IMR-90 (cell line): Measurements from ENCODE around the gene ZFHX3. TPM values are rescaled to one million over a fixed set of nuclear protein-coding genes. Genes with fewer than 3 reads are reported as not detected.

Experiments
- ATAC-seq: fragments of 200-7000 bp; cut with Tn5 transposase; 2 replicates; pipeline ENCODE4 v1.9.1; 2020; ENCODE audit warnings: low read depth, mild to moderate bottlenecking, moderate library complexity
- BruUV-seq: library from RNA; stranded (reverse); fragments of 400-500 nt; replicated peaks from 2 replicates; lab custom pipeline; 2021; lab: Mats Ljungman, UMichigan
- CTCF ChIA-PET: fragments of 300-600 bp; formaldehyde crosslinking; extraction: SDS; loops from one replicate; lab custom pipeline; 2021; ENCODE audit warnings: antibody characterized with exemption; lab: Yijun Ruan, JAX
- POLR2A ChIA-PET: fragments of 300-600 bp; sonication (Branson Sonifier 250); formaldehyde crosslinking; loops from one replicate; lab custom pipeline; 2022; ENCODE audit warnings: antibody characterized with exemption; ENCODE audit not compliant: unreplicated experiment; lab: Charles Lee
- DNase-seq: peaks from one replicate; pipeline ENCODE4 v3.0.0; 2013
- H2AFZ ChIP-seq: replicated peaks from 2 replicates; pipeline ENCODE3; 2013; ENCODE audit warnings: low read length, mild to moderate bottlenecking; ENCODE audit not compliant: poor library complexity
- H2AK5ac ChIP-seq: 2 replicates; pipeline ENCODE4 v1.6.1; 2013; ENCODE audit warnings: low read depth, low read length, inconsistent platforms
- H2AK9ac ChIP-seq: replicated peaks from 2 replicates; pipeline ENCODE3; 2013; ENCODE audit warnings: mild to moderate bottlenecking, low read depth, low read length, moderate library complexity; ENCODE audit not compliant: poor library complexity
- H2BK120ac ChIP-seq: 2 replicates; pipeline ENCODE4 v1.6.1; 2013; ENCODE audit warnings: low read depth, low read length, inconsistent platforms
- H2BK15ac ChIP-seq: 3 replicates; pipeline ENCODE4 v1.6.1; 2013; ENCODE audit warnings: low read depth, low read length, inconsistent platforms
- H2BK20ac ChIP-seq: 2 replicates; pipeline ENCODE4 v1.6.1; 2013; ENCODE audit warnings: low read depth, mild to moderate bottlenecking, inconsistent platforms, low read length, moderate library complexity
- H2BK5ac ChIP-seq: 2 replicates; pipeline ENCODE4 v1.6.1; 2013; ENCODE audit warnings: mild to moderate bottlenecking, low read depth, low read length, inconsistent platforms; ENCODE audit not compliant: poor library complexity, severe bottlenecking
- H3K14ac ChIP-seq: replicated peaks from 2 replicates; pipeline ENCODE4 v1.6.1; 2013; ENCODE audit warnings: low read depth, low read length, inconsistent platforms
- H3K18ac ChIP-seq: 2 replicates; pipeline ENCODE4 v1.6.1; 2013; ENCODE audit warnings: low read depth, low read length, control low read depth
- H3K23ac ChIP-seq: 2 replicates; pipeline ENCODE4 v1.6.1; 2013; ENCODE audit warnings: low read depth, low read length, inconsistent platforms
- H3K27ac ChIP-seq: 2 replicates; pipeline ENCODE4 v1.5.1; 2013; ENCODE audit warnings: mild to moderate bottlenecking, control low read depth, low read length; ENCODE audit not compliant: insufficient read depth
- H3K27me3 ChIP-seq: 2 replicates; pipeline ENCODE4 v1.6.1; 2013; ENCODE audit warnings: low read length; ENCODE audit not compliant: control insufficient read depth, insufficient read depth
- H3K36me3 ChIP-seq: 2 replicates; pipeline ENCODE4 v1.6.1; 2013; ENCODE audit warnings: low read length, mixed read lengths; ENCODE audit not compliant: control insufficient read depth, insufficient read depth
- H3K4ac ChIP-seq: 2 replicates; pipeline ENCODE4 v1.6.1; 2013; ENCODE audit warnings: low read depth, low read length, inconsistent platforms
- H3K4me1 ChIP-seq: 2 replicates; pipeline ENCODE4 v1.6.1; 2013; ENCODE audit warnings: low read length, mixed read lengths; ENCODE audit not compliant: control insufficient read depth, insufficient read depth
- H3K4me2 ChIP-seq: 2 replicates; pipeline ENCODE4 v1.6.1; 2013; ENCODE audit warnings: low read depth, mild to moderate bottlenecking, control low read depth, low read length, moderate library complexity
- H3K4me3 ChIP-seq: 2 replicates; pipeline ENCODE4 v1.5.1; 2013; ENCODE audit warnings: low read depth, mild to moderate bottlenecking, control low read depth, low read length, moderate library complexity; ENCODE audit not compliant: insufficient read depth
- H3K56ac ChIP-seq: 2 replicates; pipeline ENCODE4 v1.6.1; 2013; ENCODE audit warnings: low read length, inconsistent platforms; ENCODE audit not compliant: insufficient read depth; ENCODE audit errors: extremely low read depth
- H3K79me1 ChIP-seq, 2 experiments: 2 replicates each; pipeline ENCODE4 v1.6.1; 2013; ENCODE audit warnings: low read length in 2 of 2, inconsistent platforms in 1 of 2, low read depth in 1 of 2
- H3K9ac ChIP-seq: 2 replicates; pipeline ENCODE4 v1.6.1; 2013; ENCODE audit warnings: low read depth, low read length, control low read depth
- H3K9me1 ChIP-seq: 2 replicates; pipeline ENCODE4 v1.6.1; 2013; ENCODE audit warnings: low read length, inconsistent platforms; ENCODE audit not compliant: insufficient read depth
- H3K9me3 ChIP-seq: 2 replicates; pipeline ENCODE4 v1.6.1; 2013; ENCODE audit warnings: low read length; ENCODE audit not compliant: control insufficient read depth, insufficient read depth
- H4K20me1 ChIP-seq: 2 replicates; pipeline ENCODE4 v1.6.1; 2013; ENCODE audit warnings: low read length, inconsistent platforms; ENCODE audit not compliant: insufficient read depth
- H4K5ac ChIP-seq: 2 replicates; pipeline ENCODE4 v1.6.1; 2013; ENCODE audit warnings: mild to moderate bottlenecking, low read depth, low read length, control low read depth
- H4K8ac ChIP-seq, 2 experiments: 2 replicates each; pipeline ENCODE4 v1.6.1; 2013; ENCODE audit warnings: low read depth in 2 of 2, low read length in 2 of 2, control low read depth in 1 of 2, inconsistent platforms in 1 of 2
- H4K91ac ChIP-seq: 2 replicates; pipeline ENCODE4 v1.6.1; 2013; ENCODE audit warnings: low read depth, low read length, inconsistent platforms; ENCODE audit not compliant: insufficient read depth
- BHLHE40 ChIP-seq: fragments of 150-350 bp; IDR thresholded peaks from 2 replicates; pipeline ENCODE4 v1.6.1; 2016; ENCODE audit warnings: mild to moderate bottlenecking, low read depth, low read length
- CEBPB ChIP-seq: IDR thresholded peaks from 2 replicates; pipeline ENCODE4 v1.6.1; 2012; ENCODE audit warnings: low read depth, low read length, improper control_type of control experiment
- MXI1 ChIP-seq: IDR thresholded peaks from 2 replicates; pipeline ENCODE4 v1.6.1; 2012; ENCODE audit warnings: low read depth, mild to moderate bottlenecking, low read length, moderate library complexity, borderline replicate concordance
- RAD21 ChIP-seq: IDR thresholded peaks from 2 replicates; pipeline ENCODE4 v1.6.1; 2012; ENCODE audit warnings: low read length, improper control_type of control experiment
- WGBS, 2 experiments: methylation state at CpG; one replicate each; pipeline versions ENCODE4 v1.1.5 to v1.1.7; 2013; ENCODE audit warnings: missing lambda C conversion rate in 2 of 2; ENCODE audit not compliant: insufficient read length in 1 of 2; ENCODE audit errors: extremely low coverage in 2 of 2; 5-methylcytosine and 5-hydroxymethylcytosine counted together
- dilution Hi-C: fragments of 300-500 bp; cut with HindIII; formaldehyde crosslinking; loops from one replicate; pipeline ENCODE4 v1.14.3; 2018; ENCODE audit warnings: low sequenced_read_pairs; ENCODE audit not compliant: unreplicated experiment
- in situ Hi-C: fragments of 300-500 bp; cut with MboI; formaldehyde crosslinking; loops from 3 replicates; pipeline ENCODE4 v1.14.3; 2019; ENCODE audit warnings: low sequenced_read_pairs, inconsistent platforms, mixed read lengths
- intact Hi-C: fragments of 100-400 bp; cut with micrococcal nuclease; formaldehyde crosslinking; loops from 2 replicates; pipeline ENCODE4 v1.10.0; 2022
- polyA plus RNA-seq, 3 experiments: library from polyadenylated mRNA; depleted of rRNA; stranded (reverse); fragments of >200 nt; gene quantifications; 2 replicates each; pipeline ENCODE4 v1.2.3, GENCODE V29; 2012; ENCODE audit warnings: low replicate concordance in 1 of 3
- total RNA-seq: library from RNA; depleted of rRNA; stranded (reverse); fragments of >200 nt; gene quantifications from 2 replicates; pipeline ENCODE4 v1.2.3, GENCODE V29; 2012

ZFHX3 gene
- total and polyA plus RNA-seq, 2 of the 4 experiments (the other 2 are of a cell fraction), result 1.4 to 1.7 TPM

DNA sequence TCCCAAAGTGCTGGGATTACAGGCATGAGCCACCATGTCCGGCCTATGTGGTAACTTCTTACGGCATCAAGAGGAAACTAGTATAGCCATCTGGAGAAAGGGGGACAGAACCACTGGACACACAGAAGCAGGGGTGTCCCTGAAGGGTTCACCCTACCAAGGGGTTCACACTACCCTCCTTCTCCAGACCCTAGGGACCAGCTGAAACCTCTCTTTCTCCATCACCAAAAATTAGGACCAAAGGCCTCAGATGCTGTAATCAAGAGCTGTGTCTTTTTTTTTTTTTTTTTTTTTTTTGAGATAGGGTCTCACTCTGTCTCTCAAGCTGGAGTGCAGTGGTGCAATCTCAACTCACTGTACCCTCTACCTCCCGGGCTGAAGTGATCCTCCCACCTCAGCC is 33.2 kb downstream of the ZFHX3 start:
- TF ChIP-seq RAD21 (no peak), MXI1 (no peak), CEBPB (no peak), BHLHE40 (no peak)
- Histone ChIP-seq H4K8ac (no peak overlapping the region), H4K5ac (no peak overlapping the region), H2BK20ac (no peak overlapping the region), H2AFZ (no peak overlapping the region), H3K9me1 (peaks cover 24% of the 10 kb centered on the region), H3K56ac (no peak overlapping the region), H2BK120ac (no peak overlapping the region), H2BK15ac (no peak overlapping the region), H2AK5ac (no peak overlapping the region), H3K9ac (no peak overlapping the region), H3K4me1 (peaks cover 21% of the 10 kb centered on the region), H3K27ac (no peak overlapping the region), H3K14ac (no peak overlapping the region), H4K91ac (no peak overlapping the region), H3K4me3 (no peak overlapping the region), H3K18ac (no peak overlapping the region), H3K27me3 (no peaks in the 10 kb centered on the region), H3K4me2 (no peak overlapping the region), H2AK9ac (no peak overlapping the region), H4K20me1 (peaks cover 64% of the 10 kb centered on the region), H3K9me3 (no peaks in the 10 kb centered on the region), H3K4ac (no peak overlapping the region), H3K23ac (no peak overlapping the region), H3K36me3 (no peaks in the 10 kb centered on the region), H3K79me1 (peaks cover 61 to 90% of the 10 kb centered on the region in 2 experiments), H2BK5ac (no peak overlapping the region)
- ATAC-seq, result no peak
- WGBS, 2 experiments, result 100% methylated on average over 2 of the region's 3 CpGs; no CpG with 5 or more reads in 1 of the 2 experiments
- POLR2A ChIA-PET, result no interaction called here
- intact Hi-C loops (no loop called here), dilution Hi-C loops (no loop called here), in situ Hi-C loops (no loop called here)
- DNase-seq, result no peak
- CTCF ChIA-PET, result no interaction called here
- no TSS peak for BruUV-seq
